HG02759 (cell line): ENCODE results near the gene SDR39U1.

Source experiments
- ATAC-seq: cut with Tn5 transposase; IDR thresholded peaks from one replicate; pipeline ENCODE4 v1.9.1; 2021; ENCODE audit warnings: mild to moderate bottlenecking, moderate library complexity; ENCODE audit not compliant: unreplicated experiment

Gene SDR39U1

GRCh38 chr14:24443053-24443665, 583 bp upstream of the SDR39U1 start:
- no peak for ATAC-seq

GRCh38 chr14:24441904-24442239, 704 bp downstream of the SDR39U1 start:
- no peak for ATAC-seq

GRCh38 chr14:24441485-24441884, 1.1 kb downstream of the SDR39U1 start:
- no peak for ATAC-seq

GRCh38 chr14:24440606-24441399, 1.8 kb downstream of the SDR39U1 start:
- ATAC-seq = no peak

- no peak for ATAC-seq
These were observed 2.6 kb downstream of the SDR39U1 start for GRCh38 chr14:24439830-24440605.

- no peak for ATAC-seq
These were observed 3.3 kb downstream of the SDR39U1 start for GRCh38 chr14:24439257-24439656.

GRCh38 chr14:24438223-24439097, 4.1 kb downstream of the SDR39U1 start:
- ATAC-seq = no peak

- no peak for ATAC-seq
These were observed 4.9 kb downstream of the SDR39U1 start for GRCh38 chr14:24437736-24438067.

- no peak for ATAC-seq
These were observed 5.4 kb downstream of the SDR39U1 start for GRCh38 chr14:24437020-24437735.

- ATAC-seq = peak; percentile 44
These were observed 6.1 kb downstream of the SDR39U1 start for GRCh38 chr14:24436355-24437019.

GRCh38 chr14:24435998-24436354, 6.6 kb downstream of the SDR39U1 start:
- ATAC-seq = no peak

GRCh38 chr14:24435192-24435810, 7.3 kb downstream of the SDR39U1 start:
- no peak for ATAC-seq

- ATAC-seq = no peak
These were observed 7.9 kb downstream of the SDR39U1 start for GRCh38 chr14:24434676-24435075.

- ATAC-seq = no peak
These were observed 8.5 kb downstream of the SDR39U1 start for GRCh38 chr14:24434036-24434435.

- ATAC-seq = no peak
These were observed 10.1 kb downstream of the SDR39U1 start for GRCh38 chr14:24432259-24433131.

- peak; percentile 45 for ATAC-seq
These were observed 10.9 kb downstream of the SDR39U1 start for GRCh38 chr14:24431569-24432258.

- ATAC-seq = peak; percentile 38
These were observed 11.7 kb downstream of the SDR39U1 start for GRCh38 chr14:24430682-24431568.
